Epithelial cell of esophagus (primary cell): ENCODE data around the gene HDHD2.

Experiments used
- DNase-seq: peaks from one replicate; pipeline ENCODE4 v3.0.0; 2010; ENCODE audit warnings: low read depth
- H3K4me3 ChIP-seq: 2 replicates; pipeline ENCODE4 v1.5.1; 2011; ENCODE audit warnings: mild to moderate bottlenecking, low read length, control low read depth
- TF ChIP-seq, protein P1 (sequence below): IDR thresholded peaks from 2 replicates; pipeline ENCODE4 v1.5.1; 2011; ENCODE audit warnings: low read depth, mild to moderate bottlenecking, low read length, control low read depth, inconsistent platforms; ENCODE audit not compliant: insufficient read depth; ENCODE audit errors: missing control alignments

Gene HDHD2

DNA sequence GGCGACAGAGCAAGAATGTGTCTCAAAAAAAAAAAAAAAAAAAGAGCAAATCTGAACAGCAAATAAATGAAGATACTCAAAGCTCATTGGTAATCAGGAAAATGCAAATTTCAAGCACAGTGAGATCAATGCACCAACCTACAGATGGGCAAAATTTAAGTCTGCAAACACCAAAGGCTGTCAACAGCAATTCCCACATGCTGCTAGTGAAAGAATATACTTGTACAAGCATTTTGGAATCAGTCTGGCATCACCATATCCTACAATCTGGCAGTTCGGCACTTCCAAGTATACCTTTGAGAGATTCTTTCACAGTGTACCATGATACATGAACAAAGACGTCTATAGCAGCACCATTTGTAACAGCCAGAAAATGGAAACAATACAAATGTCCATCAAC, 4.1 kb downstream of the HDHD2 start:
- no peak overlapping the region for H3K4me3 ChIP-seq
- TF ChIP-seq, protein P1, sequence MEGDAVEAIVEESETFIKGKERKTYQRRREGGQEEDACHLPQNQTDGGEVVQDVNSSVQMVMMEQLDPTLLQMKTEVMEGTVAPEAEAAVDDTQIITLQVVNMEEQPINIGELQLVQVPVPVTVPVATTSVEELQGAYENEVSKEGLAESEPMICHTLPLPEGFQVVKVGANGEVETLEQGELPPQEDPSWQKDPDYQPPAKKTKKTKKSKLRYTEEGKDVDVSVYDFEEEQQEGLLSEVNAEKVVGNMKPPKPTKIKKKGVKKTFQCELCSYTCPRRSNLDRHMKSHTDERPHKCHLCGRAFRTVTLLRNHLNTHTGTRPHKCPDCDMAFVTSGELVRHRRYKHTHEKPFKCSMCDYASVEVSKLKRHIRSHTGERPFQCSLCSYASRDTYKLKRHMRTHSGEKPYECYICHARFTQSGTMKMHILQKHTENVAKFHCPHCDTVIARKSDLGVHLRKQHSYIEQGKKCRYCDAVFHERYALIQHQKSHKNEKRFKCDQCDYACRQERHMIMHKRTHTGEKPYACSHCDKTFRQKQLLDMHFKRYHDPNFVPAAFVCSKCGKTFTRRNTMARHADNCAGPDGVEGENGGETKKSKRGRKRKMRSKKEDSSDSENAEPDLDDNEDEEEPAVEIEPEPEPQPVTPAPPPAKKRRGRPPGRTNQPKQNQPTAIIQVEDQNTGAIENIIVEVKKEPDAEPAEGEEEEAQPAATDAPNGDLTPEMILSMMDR, result no peak
- DNase-seq, result no peak

DNA sequence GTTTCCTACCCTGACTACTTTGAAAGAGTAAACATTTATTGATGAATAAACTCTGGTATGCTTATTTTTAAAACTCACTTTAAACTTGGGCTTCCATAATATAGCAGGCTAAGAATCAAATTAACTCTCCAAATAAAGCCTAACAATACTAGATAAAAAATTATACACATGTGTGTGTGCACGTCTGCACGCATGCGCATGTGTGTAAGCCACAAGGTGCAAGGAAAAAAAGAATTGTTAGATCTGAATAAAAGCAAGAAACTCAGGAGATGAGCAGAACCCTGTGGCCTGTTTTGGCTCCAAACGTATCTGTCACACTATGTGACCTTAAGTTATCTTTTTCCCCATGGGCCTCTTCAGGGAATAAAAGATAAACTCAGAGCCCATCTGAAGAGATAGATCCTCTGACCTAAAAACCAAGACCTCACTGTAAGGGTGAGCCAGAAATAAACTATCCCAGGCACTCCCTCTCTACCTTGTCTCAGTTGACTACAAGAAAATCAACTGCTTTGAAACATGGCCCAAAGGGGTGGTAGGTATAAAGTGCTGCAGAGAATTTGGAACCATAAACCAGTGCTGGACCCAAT, 6.3 kb downstream of the HDHD2 start:
- TF ChIP-seq, protein P1, result no peak
- no peak for DNase-seq
- no peak overlapping the region for H3K4me3 ChIP-seq

DNA sequence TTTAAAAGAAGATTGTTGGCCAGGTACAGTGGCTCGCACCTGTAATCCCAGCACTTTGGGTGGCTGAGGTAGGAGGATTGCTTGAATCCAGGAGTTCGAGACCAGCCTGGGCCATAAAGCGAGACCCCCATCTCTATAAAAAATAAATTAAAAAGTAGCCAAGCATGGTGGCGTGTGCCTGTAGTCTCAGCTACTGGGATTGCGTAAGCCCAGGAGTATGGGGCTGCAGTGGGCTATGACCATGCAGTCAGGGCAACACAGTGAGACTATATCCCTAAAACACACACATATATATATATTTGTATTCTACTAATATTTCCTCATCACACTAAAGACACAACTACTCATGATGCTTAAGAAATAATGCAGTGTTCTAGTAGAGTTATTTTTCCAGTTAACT, 7.1 kb downstream of the HDHD2 start:
- TF ChIP-seq, protein P1, result no peak
- no peak for DNase-seq
- H3K4me3 ChIP-seq, result no peak overlapping the region

DNA sequence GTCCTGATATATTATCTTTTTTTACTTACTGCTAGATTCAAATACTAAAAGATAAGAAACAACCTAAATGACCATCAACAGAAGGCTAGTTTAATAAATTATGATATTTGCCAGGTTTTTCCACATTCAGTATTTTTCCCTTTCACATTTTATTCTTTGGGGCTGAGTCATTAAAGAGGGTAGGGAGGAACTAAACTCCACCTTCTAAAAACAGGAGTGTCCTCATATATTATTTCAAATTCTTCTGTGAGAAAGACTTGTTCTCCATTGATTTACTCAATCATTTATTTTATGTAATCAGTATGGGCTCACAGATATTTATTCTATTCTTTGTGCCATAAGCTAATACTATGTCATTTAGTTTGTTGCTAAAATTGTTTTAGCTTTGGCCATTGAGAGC, 9.0 kb downstream of the HDHD2 start:
- TF ChIP-seq, protein P1, result no peak
- H3K4me3 ChIP-seq, result no peak overlapping the region
- no peak for DNase-seq

DNA sequence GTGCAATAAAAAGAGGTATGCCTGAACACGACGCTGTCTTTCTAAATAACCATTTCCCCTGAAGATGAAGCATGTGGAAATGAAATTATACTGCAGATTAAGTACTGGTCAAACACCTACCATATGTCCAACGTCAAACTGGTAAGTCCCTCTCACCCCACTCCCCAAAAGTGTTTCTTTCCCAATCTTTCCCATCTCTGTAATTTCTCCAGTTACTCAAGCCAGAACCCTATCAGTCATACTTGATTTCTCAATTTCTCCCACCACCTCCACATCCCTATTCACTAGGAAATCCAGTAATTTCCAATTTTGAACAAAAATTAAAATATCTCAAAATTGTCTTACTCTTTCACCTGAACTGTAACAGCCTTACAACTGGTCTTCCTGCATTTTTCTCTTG, 29.2 kb downstream of the HDHD2 start:
- H3K4me3 ChIP-seq, result no peak overlapping the region
- TF ChIP-seq, protein P1, result no peak
- no peak for DNase-seq

DNA sequence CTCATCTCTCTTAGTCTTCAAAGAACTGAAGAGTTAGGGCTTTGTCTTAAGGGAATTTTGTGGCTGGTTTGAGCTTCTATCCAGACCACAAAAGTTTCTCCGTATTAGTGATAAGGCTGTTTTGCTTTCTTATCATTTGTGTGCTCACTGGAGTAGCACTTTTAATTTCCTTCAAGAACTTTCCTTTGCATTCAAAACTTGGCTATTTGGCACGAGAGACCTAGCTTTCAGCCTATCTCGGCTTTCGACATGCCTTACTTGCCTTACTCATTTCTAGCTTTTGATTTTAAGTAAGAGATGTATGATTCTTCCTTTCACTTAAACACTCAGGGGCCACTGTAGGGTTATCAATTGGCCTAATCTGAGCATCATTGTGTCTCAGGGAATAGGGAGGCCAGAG, 29.9 kb downstream of the HDHD2 start:
- H3K4me3 ChIP-seq, result no peak overlapping the region
- DNase-seq, result no peak
- TF ChIP-seq, protein P1, result no peak

DNA sequence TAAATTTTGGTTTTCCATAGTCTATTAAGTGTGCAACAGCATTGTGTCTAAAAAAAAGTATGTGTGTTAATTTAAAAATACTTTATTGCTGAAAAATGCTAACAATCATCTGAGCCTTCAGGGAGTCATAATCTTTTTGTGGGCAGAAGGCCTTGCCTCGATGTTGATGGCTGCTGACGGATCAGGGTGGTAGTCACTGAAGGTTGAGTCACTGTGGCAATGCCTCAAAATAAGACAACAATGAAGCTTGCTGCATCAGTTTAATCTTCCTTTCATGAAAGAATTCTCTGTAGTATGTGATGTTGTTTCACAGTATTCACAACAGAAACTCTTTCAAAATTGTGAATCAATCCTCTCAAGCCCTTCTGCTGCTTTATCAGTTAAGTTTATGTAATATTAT, 31.3 kb downstream of the HDHD2 start:
- DNase-seq, result peak; percentile 22
- no peak overlapping the region for H3K4me3 ChIP-seq
- TF ChIP-seq, protein P1, result no peak
